Tibial artery (tissue), 4 donors: ENCODE results near the gene MTHFS.

Source experiments
- DNase-seq, 2 donors: peaks; one replicate each; pipeline ENCODE4 v3.0.0-alpha.2; 2019
- H3K27ac ChIP-seq, 2 donors: fragments of 200-600 bp; sonication (generic) in 1 of 2; 1 replicate in 1 of 2; 2 replicates in 1 of 2; pipeline ENCODE4 v1.5.1; 2018 to 2019; ENCODE audit warnings: mild to moderate bottlenecking in 1 of 2
- H3K27me3 ChIP-seq, 2 donors: fragments of 200-600 bp; sonication (generic) in 1 of 2; one replicate each; pipeline versions ENCODE4 v1.5.1 to v1.6.0; 2016 to 2019
- H3K36me3 ChIP-seq, 3 donors: fragments of 200-600 bp; sonication (generic) in 2 of 3; one replicate each; pipeline ENCODE4 v1.5.1; 2016 to 2019; ENCODE audit warnings: mild to moderate bottlenecking in 2 of 3
- H3K4me1 ChIP-seq, 4 donors: fragments of 200-600 bp; sonication (generic) in 2 of 4; 1 replicate in 3 of 4; 2 replicates in 1 of 4; pipeline ENCODE4 v1.5.1; 2016 to 2019
- H3K4me3 ChIP-seq, 2 donors: fragments of 200-600 bp; sonication (generic) in 1 of 2; 1 replicate in 1 of 2; 2 replicates in 1 of 2; pipeline ENCODE4 v1.5.1; 2018 to 2019; ENCODE audit warnings: mild to moderate bottlenecking in 2 of 2
- H3K9me3 ChIP-seq, 3 donors: fragments of 200-600 bp; sonication (generic) in 1 of 3; one replicate each; pipeline ENCODE4 v1.5.1; 2016 to 2019
- intact Hi-C: fragments of 100-400 bp; cut with DNase I; formaldehyde crosslinking; loops from one replicate; pipeline ENCODE4 v1.15.0; 2023; ENCODE audit warnings: low total_unique reads
- TF ChIP-seq, protein P1 (sequence below), 2 experiments: fragments of 200-600 bp in 1 of 2; fragments of 450-650 bp in 1 of 2; IDR thresholded peaks; one replicate each; pipeline ENCODE4 v1.5.1; 2017 to 2019; ENCODE audit warnings: antibody characterized with exemption in 2 of 2, mild to moderate bottlenecking in 1 of 2, moderate library complexity in 1 of 2

Gene MTHFS

DNA sequence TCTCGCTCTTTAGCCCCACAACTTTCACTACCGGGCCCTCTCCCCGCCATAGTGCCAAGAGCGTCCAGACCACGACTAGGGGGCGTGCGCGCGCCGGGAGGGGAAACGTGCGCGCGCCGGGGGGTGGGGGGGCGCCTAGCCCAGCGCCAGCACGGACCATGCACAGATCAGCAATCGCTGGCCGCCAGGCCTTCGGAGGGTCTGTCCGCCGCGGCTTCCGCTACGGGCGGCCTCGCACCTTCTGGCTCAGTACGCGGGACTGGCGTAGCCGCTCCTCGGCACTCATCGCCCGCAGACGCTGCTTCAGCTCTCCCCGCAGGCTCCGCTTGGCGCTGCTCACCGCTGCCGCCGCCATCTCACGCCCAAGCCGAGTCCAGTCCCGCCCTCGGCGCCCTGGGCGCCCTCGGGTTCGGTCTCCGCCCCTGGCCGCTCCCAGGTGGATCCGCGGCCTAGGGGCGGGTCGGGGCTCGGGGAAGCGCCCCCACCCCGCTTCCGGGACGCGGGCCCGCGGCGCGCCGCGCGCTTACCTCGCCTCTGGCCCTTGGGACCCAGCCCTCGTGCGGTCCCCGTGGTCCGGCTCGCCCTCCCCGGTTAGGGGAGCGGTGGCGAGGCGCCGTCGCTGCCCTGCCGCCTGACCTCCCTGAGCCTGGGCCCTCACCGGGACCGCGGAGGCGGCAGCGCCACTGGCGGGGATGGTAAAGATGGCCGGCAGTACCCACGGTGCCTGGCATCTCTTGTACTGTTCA, at the start of gene MTHFS:
MTHFS (minus strand) TSS at position 381 of the 746 bp plus-strand sequence; CDS start at position 355, 26 bp downstream.
- DNase-seq = peak; percentile 52 to 76
- Histone ChIP-seq H3K4me3 (peak within 1 kb of the TSS; percentile 73 to 94), H3K9me3 (no peaks in the 10 kb centered on the region), H3K4me1 (peaks cover 0 to 14% (median 2%) of the 10 kb centered on the region in 4 donors), H3K27me3 (no peaks in the 10 kb centered on the region), H3K36me3 (no peaks in the 10 kb centered on the region), H3K27ac (peak within 1 kb of the TSS; percentile 94 to 96)
- TF ChIP-seq, protein P1, sequence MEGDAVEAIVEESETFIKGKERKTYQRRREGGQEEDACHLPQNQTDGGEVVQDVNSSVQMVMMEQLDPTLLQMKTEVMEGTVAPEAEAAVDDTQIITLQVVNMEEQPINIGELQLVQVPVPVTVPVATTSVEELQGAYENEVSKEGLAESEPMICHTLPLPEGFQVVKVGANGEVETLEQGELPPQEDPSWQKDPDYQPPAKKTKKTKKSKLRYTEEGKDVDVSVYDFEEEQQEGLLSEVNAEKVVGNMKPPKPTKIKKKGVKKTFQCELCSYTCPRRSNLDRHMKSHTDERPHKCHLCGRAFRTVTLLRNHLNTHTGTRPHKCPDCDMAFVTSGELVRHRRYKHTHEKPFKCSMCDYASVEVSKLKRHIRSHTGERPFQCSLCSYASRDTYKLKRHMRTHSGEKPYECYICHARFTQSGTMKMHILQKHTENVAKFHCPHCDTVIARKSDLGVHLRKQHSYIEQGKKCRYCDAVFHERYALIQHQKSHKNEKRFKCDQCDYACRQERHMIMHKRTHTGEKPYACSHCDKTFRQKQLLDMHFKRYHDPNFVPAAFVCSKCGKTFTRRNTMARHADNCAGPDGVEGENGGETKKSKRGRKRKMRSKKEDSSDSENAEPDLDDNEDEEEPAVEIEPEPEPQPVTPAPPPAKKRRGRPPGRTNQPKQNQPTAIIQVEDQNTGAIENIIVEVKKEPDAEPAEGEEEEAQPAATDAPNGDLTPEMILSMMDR (IDR thresholded peaks at IDR 0.05) = peak; percentile 11 to 52
- intact Hi-C loops = no loop called here

DNA sequence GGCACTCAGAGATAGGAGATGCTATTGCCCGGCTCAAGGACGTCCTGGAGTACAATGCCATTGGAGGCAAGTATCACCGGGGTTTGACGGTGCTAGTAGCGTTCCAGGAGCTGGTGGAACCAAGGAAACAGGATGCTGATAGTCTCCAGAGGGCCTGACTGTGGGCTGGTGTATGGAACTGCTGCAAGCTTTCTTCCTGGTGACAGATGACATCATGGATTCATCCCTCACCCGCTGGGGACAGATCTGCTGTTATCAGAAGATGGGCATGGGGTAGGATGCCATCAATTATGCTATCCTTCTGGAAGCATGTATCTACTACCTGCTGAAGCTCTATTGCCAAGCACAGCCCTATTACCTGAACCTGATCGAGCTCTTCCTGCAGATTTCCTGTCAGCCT, 47.8 kb upstream of the MTHFS start:
- Histone ChIP-seq H3K9me3 (no peaks in the 10 kb centered on the region), H3K36me3 (no peaks in the 10 kb centered on the region), H3K27me3 (peaks cover 0 to 8% of the 10 kb centered on the region in 2 donors), H3K4me1 (no peaks in the 10 kb centered on the region), H3K4me3 (no peak overlapping the region), H3K27ac (no peak overlapping the region)
- TF ChIP-seq, protein P1 (IDR thresholded peaks at IDR 0.05) = no peak
- DNase-seq = no peak
- intact Hi-C loops = no loop called here

DNA sequence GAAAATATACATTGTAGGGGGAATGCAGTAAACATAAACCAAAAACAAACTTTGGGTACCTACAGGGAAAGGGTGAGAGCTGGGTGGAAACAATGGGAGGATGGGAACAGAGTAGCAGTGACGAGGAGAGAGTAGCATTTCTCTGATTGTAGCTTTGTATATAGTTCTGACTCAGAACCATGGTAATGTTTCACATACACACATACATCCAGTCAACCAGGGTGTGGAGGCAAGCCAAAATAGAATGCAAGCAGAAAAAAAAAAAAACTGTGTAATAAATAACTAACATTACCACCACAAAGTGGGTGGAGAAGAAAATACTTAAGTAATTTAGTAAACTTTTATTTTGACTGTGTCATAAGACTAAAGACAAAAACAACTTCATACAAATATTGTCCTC, 47.0 kb upstream of the MTHFS start:
- intact Hi-C loops = no loop called here
- no peak overlapping the region for H3K4me3 ChIP-seq
- H3K4me1 ChIP-seq = no peaks in the 10 kb centered on the region
- H3K27ac ChIP-seq = no peak overlapping the region
- no peaks in the 10 kb centered on the region for H3K36me3 ChIP-seq
- no peaks in the 10 kb centered on the region for H3K9me3 ChIP-seq
- no peak for DNase-seq
- H3K27me3 ChIP-seq = peaks cover 0 to 8% of the 10 kb centered on the region in 2 donors
- TF ChIP-seq, protein P1 (IDR thresholded peaks at IDR 0.05) = no peak

DNA sequence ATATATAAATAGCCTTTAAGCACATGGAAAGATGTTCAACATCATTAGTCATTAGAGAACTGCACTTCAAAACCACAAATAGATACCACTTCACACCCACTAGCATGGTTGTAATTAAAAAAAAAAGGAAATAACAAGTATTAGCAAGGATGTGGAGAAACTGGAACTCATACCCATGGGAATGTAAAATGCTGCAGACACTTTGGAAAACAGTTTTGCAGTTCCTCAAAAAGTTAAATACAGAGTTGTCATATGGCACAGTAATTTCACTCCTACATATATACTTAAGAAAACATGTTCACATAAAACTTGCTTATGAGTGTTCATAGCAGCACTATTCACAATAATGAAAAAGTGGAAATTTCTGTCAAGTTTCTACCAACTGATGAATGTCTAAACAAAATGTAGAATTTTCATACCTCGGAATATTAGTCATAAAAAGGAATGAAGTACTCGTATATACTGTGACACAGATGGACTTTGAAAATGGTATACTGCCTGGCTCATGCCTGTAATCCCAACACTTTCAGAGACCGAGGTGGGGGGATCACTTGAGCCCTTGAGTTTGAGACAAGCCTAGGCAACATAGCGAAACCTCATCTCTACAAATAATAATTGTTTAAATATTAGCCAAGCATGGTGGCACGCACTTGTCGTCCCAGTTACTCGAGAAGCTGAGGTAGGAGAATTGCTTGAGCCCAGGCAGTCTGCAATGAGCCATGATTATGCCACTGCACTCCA, 46.1 kb upstream of the MTHFS start:
- intact Hi-C loops = no loop called here
- no peaks in the 10 kb centered on the region for H3K4me1 ChIP-seq
- peaks cover 0 to 8% of the 10 kb centered on the region in 2 donors for H3K27me3 ChIP-seq
- no peak overlapping the region for H3K27ac ChIP-seq
- TF ChIP-seq, protein P1 (IDR thresholded peaks at IDR 0.05) = no peak
- no peak for DNase-seq
- H3K4me3 ChIP-seq = no peak overlapping the region
- H3K36me3 ChIP-seq = no peaks in the 10 kb centered on the region
- H3K9me3 ChIP-seq = no peaks in the 10 kb centered on the region

DNA sequence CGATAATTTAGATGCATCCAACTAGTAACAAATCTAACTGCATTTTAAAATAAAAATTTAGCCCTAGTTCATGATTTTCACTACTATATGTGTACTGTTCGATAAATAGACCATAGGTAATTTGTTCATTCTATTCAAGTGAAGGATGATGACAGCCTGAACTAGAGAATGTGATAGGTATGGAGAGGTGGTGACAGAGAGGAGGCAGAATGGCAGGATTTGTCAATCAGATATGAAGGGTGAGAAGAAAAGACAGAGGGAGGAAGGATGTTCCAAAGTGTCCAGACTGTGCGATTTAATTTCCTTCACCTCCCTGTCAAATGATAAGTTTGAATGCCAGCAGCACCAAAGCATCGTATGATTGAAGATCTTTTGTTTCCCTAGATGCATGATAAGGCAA, 42.6 kb upstream of the MTHFS start:
- no peaks in the 10 kb centered on the region for H3K4me1 ChIP-seq
- H3K36me3 ChIP-seq = no peaks in the 10 kb centered on the region
- H3K9me3 ChIP-seq = no peaks in the 10 kb centered on the region
- TF ChIP-seq, protein P1 (IDR thresholded peaks at IDR 0.05) = no peak
- intact Hi-C loops = no loop called here
- no peak overlapping the region for H3K27ac ChIP-seq
- H3K4me3 ChIP-seq = no peak overlapping the region
- peaks cover 0 to 28% of the 10 kb centered on the region in 2 donors for H3K27me3 ChIP-seq
- no peak for DNase-seq
